ENCODE results near the gene RFTN1.

DNA sequence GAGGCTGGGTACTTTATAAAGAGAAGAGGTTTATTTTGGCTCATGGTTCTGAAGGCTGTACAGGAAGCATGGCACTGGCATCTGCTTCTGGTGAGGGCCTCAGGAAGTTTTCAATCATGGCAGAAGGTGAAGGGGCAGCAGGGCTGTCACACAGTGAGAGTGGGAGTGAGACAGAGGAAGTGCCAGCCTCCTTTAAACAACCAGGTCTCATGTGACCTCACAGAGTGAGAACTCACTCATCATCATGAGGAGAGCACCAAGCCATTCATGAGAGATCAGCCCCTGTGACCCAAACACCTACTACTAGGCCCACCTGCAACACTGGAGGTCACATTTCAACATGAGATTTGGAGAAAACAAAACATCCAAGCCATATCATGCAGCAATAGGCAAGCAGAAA lies 9.3 kb upstream of the RFTN1 start:
- no peak for TF ChIP-seq EP300 (IDR thresholded peaks at IDR 0.05)
- TF ChIP-seq, protein P1, sequence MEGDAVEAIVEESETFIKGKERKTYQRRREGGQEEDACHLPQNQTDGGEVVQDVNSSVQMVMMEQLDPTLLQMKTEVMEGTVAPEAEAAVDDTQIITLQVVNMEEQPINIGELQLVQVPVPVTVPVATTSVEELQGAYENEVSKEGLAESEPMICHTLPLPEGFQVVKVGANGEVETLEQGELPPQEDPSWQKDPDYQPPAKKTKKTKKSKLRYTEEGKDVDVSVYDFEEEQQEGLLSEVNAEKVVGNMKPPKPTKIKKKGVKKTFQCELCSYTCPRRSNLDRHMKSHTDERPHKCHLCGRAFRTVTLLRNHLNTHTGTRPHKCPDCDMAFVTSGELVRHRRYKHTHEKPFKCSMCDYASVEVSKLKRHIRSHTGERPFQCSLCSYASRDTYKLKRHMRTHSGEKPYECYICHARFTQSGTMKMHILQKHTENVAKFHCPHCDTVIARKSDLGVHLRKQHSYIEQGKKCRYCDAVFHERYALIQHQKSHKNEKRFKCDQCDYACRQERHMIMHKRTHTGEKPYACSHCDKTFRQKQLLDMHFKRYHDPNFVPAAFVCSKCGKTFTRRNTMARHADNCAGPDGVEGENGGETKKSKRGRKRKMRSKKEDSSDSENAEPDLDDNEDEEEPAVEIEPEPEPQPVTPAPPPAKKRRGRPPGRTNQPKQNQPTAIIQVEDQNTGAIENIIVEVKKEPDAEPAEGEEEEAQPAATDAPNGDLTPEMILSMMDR (IDR thresholded peaks at IDR 0.05): no peak

Measured in suprapubic skin (tissue), 3 donors.